Central memory CD4-positive, alpha-beta T cell (primary cell): ENCODE results near the gene KRTAP10-4.
"Not testable (repeated sequence)": the region's sequence is repeated elsewhere in the genome, so short reads cannot be mapped to it uniquely, and the experiment has no call there.

Source experiments
- DNase-seq: peaks from one replicate; pipeline ENCODE4 v3.0.0; 2022

The KRTAP10-4 gene

GRCh38 chr21:44558695-44559094, 14.8 kb upstream of the KRTAP10-4 start, which contains the start of gene KRTAP10-3:
TSS of gene KRTAP10-3 (minus strand) at chr21:44558795. CDS start at chr21:44558715, 80 bp downstream.
- no peak for DNase-seq

GRCh38 chr21:44564099-44564498, 9.4 kb upstream of the KRTAP10-4 start:
- DNase-seq = no peak

GRCh38 chr21:44564886-44565598, 8.5 kb upstream of the KRTAP10-4 start:
- DNase-seq = no peak

GRCh38 chr21:44566403-44566802, 7.1 kb upstream of the KRTAP10-4 start:
- no peak for DNase-seq

GRCh38 chr21:44567481-44568171, 5.9 kb upstream of the KRTAP10-4 start:
- DNase-seq = no peak

- no peak for DNase-seq
Measured at GRCh38 chr21:44568261-44568660, 5.3 kb upstream of the KRTAP10-4 start.

GRCh38 chr21:44568667-44569556, 4.6 kb upstream of the KRTAP10-4 start:
- DNase-seq = no peak

GRCh38 chr21:44569861-44570517, 3.5 kb upstream of the KRTAP10-4 start:
- DNase-seq = no peak

GRCh38 chr21:44571296-44571695, 2.2 kb upstream of the KRTAP10-4 start:
- DNase-seq = no peak

- DNase-seq = no peak
Measured at GRCh38 chr21:44571844-44572782, 1.4 kb upstream of the KRTAP10-4 start.

- no peak for DNase-seq
Measured at GRCh38 chr21:44572959-44573583, 458 bp upstream of the KRTAP10-4 start.

GRCh38 chr21:44574457-44575306, 1.2 kb downstream of the KRTAP10-4 start:
- DNase-seq = no peak

GRCh38 chr21:44575307-44576024, 1.9 kb downstream of the KRTAP10-4 start:
- DNase-seq = no peak

GRCh38 chr21:44576025-44576420, 2.5 kb downstream of the KRTAP10-4 start:
- no peak for DNase-seq

GRCh38 chr21:44578371-44579055, 5.0 kb downstream of the KRTAP10-4 start:
- no peak for DNase-seq

GRCh38 chr21:44579056-44579832, 5.7 kb downstream of the KRTAP10-4 start:
- DNase-seq = no peak

- no peak for DNase-seq
Measured at GRCh38 chr21:44579833-44580144, 6.3 kb downstream of the KRTAP10-4 start.

- DNase-seq = not testable (repeated sequence)
Measured at GRCh38 chr21:44580231-44580821, 6.8 kb downstream of the KRTAP10-4 start, which contains the start of gene KRTAP10-5. TSS of gene KRTAP10-5 (minus strand) at chr21:44580604. CDS start at chr21:44580578, 26 bp downstream.
